NCI-H1417 (cell line): Measurements from ENCODE around the gene USP19.

Experiments
- DNase-seq, 3 experiments: peaks; one replicate each; lab custom pipeline; 2025; lab: John Stamatoyannopoulos, UW

USP19 gene

DNA sequence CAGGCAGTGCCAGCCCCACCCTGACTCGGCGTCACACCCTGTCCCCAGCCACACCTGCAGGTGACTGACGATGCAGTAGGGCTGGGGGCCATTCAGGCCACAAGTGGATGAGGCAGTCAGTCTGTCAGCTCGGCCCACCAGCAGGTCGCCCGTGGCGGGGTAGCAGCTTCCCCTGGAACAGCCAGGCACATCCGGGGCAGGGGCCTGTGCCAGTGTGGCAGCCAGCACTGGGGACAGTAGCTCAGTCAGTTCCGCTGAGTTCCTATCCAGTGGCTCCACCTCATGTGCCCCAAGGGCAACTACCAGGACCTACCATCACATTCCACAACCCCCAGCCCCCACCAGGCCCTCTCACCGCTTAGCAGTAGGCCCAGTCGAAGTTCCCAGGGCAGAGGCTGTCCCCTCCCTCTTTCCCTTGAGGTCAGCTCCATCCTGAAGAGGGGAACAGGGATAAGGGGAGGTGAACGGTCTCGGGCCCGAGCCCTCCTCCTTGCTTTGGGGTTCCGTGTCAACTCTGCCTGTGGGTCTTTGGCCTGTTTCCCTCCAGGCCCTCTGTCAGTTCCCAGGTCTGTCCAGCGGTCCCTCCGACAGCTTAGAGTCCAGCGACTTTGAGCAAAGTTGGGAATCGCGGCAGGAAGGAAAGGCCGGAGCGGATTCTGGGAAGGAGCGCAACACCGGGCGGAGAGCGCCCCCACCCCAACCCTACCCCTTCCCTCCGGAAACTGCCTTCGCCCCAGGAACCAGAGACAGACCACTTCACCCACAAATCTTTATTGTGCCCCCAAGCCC, 12.0 kb upstream of the USP19 start, which contains the start of gene LAMB2:
Gene LAMB2, minus strand, starts transcription at position 614 of the 789 bp plus-strand sequence. Its CDS starts 183 bp downstream, at position 431.
- DNase-seq, result peak in 2 of 3 experiments; percentile 10 to 54

GRCh38 chr3:49132073-49132436, 11.4 kb upstream of the USP19 start:
- DNase-seq, result no peak

DNA sequence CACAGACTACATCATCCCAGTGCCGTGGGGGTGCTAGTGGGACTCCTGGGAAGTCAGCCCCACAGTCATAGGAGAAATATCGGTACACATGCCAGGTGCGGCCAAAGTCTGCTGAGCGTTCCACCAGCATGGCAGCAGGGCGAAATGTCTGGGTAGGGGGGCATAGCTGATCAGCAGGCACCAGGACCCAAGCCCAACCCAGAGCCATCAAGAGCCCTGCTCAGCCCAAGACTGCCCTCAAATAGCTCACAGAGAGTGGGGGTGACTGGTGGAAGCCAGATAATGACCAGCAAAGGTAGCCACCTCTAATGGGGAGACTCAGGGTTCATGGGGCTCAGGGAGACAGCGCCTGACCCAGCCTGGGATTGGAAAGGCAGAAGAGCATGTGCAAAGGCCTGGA, 11.0 kb upstream of the USP19 start:
- no peak for DNase-seq

DNA sequence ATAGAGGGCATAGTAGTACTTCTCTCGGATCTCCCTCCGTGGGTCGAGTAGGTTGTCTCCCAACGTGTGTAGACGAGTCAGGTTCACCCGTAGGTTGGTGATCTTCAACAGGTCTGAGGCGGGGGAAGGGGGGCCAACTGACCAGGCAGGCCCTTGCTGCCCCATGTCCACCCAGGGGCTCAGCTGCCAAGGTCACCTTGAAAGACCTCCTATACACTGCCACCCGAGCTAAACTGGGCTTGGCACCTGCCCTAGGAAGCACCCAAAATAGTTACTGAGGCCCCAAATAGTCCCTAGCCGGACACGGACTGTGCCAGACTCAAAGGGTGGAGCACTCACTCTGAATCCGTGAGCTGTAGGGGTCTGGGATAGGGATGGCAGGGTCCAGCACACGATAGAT, 10.4 kb upstream of the USP19 start:
- DNase-seq, result no peak

GRCh38 chr3:49124991-49125670, 4.5 kb upstream of the USP19 start:
- no peak for DNase-seq

- DNase-seq, result no peak
Measured at GRCh38 chr3:49124203-49124602, 3.6 kb upstream of the USP19 start.

GRCh38 chr3:49123687-49124086, 3.1 kb upstream of the USP19 start:
- DNase-seq, result no peak

DNA sequence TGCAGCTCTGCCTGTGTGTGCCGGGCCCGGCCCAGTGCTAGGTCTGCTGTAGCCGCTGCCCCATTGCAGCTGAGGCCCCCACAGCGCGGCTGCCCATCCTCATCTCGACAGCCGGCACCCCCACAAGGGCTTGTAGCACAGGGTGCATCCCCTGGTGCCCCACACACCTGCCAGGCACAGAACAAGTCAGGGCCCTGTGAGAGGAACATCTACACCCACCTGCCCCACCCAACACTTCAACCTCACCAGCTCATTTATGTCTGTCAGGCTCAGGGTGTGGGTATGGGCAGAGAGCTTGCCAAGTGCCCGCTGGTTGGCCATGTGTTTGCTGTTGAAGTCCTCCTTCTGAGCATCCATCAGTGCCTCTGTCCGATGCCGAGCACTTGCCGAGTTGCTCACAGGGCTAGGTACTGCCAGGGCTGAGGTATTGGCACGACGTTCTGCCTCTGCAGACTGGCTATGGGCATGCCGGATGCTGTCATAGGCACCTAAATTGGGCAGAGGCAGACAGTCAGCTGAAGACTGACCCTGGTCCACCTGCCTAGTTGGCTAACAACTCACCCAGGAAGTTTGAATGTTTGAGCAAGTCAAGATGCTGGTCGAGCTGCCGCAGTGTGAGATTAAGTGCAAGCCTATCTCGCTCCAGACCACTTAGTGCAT, 2.4 kb upstream of the USP19 start:
- no peak for DNase-seq

- no peak for DNase-seq
Measured at GRCh38 chr3:49122451-49122850, 1.8 kb upstream of the USP19 start.

- no peak for DNase-seq
Measured at GRCh38 chr3:49122022-49122421, 1.4 kb upstream of the USP19 start.

DNA sequence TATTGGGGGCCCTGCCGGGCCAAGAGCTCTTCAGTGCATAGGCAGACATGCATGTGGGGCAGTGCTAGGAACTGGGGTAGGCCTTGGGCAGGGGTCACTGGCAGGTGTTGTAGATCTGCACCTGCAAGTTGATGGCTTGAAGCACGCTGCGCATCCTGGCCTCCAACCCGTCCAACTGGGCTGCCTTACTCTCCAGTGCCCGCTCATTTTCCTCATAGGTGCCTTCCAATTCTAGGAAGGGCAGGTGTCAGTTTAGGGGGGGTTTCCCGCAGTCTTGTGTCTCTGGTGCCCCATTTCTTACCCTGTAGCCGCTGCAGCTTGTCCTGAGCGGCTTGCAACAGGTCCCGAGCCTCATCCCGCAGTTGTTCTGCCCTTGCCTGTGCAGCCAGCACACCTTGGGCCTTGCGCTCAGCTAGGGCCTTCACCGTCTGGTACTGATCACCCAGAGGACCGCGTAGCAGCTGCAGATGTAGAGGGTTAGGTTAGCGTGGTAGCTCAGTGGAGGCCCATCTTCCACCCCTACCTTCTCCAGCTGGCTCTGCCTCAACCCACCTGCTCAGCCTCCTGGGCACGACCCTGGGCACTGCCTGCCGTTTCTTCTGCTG, 611 bp upstream of the USP19 start:
- DNase-seq, result peak in 1 of 3 experiments; percentile 43

DNA sequence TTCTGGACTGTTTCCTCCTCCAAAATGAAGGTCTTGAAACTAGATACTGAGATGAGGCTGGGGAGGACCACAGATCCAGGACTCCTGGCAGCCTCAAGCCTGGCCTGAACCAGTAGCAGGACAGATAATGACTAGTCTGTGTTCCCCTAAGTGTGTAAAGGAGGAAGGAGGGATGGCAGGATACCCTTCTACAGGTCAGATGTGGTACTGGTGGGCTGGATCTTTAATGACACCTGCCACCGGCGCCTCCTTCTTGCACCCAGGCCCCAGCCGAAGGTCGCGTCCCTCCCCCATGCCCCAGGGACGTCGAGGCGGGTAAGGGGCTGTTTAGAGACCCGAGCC, 556 bp downstream of the USP19 start:
- no peak for DNase-seq

DNA sequence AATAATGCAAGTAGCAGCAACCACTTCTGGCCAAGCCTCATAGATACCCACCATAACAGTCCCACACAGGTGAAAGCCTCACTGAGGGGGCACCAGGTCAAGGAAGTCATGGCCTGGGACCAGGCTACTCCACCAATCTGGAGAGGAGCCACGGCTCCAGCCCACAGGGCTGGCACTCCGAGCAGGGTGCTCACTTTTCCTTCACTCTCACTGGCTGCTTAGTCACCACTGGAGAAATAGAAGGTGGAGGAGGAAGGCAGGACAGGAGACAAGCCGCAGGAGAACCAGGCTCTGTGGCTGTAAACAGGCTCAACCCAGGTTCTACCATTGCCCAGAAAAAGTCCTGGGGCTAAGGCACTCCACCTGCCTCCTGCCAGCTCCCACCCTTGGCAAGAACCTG, 1.2 kb downstream of the USP19 start:
- DNase-seq, result no peak

GRCh38 chr3:49119036-49119435, 1.6 kb downstream of the USP19 start:
- no peak for DNase-seq

DNA sequence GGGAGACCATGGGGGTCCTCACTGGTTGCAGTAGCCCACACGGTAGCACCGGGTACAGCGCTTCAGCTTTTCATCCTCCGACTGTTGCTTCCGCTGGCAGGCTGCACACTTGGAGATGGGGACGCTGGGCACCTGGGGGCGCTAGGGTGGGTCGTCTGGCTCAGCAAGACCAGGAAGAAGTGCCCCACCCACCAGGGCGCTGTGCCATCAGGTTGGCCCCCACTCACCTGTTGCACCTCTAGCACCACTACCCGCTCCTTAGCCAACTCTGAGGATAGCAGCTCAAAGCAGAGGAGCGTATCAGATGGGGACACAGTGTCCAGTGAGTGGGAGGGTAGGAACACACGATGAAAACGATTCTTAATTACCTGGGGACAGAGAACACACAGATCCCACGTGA, 8.4 kb downstream of the USP19 start:
- DNase-seq, result no peak

- no peak for DNase-seq
Measured at GRCh38 chr3:49111347-49111746, 9.3 kb downstream of the USP19 start.

DNA sequence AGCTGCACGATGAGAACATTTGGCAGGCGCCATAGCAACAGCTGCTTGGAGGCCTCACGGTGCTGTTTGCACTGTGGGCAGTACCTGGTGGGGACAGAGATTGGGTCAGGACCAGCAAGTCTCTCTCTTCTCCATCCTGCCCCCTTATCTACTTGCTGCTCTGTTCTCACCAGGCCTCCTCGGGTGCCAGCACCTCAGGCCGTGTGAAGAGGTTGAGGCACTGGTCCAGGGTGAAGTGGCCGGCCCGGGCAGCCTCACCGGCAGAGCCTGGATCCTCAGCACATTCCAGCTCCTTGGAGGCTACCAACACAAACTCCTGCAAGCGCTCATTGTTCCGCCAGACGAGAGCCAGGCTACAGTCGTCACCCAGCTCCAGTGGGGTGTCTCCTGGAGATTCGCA, 9.8 kb downstream of the USP19 start:
- no peak for DNase-seq

DNA sequence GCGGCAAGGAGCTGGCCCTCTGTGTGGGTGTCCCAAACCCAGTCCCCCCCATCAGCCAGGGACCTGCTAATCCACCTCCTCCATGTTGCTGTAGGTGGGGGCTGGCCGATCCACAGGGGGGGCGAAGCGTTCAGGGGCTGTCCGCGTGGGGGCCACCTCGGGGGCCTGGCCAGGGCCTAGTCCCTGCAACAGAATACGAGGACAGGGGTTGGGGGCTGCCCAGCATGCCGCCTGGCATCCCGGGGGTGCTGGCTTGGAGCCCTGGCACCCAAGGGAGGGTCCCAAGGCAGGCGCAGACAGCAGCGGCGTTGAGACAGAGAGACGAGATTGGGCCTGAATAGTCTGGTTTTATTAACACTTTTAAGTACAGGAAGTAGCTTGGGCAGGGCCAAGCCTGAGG, 12.3 kb downstream of the USP19 start:
- no peak for DNase-seq

DNA sequence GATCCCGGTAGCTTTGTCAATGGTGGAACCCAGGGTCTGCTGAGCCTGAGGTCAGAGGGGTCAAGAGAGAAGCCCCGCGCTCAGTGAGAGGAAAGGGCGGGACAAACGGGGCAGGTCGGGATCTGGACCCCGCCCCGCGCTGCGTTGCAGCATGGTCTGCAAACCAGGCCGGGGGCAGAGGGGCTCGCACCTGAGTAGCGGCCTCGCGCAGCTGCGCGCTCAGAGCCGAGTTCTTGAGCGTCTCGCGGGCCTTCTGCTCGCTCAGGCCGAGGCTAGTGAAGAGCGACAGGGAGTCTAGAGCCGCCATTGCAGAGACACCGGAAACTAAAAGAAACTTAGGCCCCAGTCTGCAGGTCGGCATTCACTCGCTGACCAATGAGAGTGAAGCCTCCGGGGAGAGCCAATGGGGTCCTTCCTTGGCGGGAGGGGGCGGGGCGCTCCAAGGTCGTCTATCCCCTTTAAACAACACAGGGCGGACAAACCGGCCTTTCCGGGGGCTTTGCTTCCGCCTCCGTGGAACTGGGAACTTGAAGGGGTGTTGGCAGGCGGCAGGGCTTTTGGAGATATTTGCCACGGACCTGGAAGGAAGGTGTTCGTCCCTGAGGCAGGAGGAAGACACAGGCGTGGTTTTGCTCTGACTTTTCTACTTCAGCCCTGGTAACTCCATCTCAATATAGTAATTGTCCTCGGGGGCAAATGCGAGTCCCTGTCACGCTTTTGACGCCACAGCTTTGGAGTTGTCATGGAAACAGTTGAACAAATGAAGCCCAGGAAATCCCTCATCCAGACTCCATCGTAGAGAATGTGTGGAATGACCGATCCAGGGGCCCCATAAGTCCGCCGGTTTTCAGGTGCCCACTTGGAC, 16.0 kb downstream of the USP19 start, which contains the start of gene QARS1:
Gene QARS1, minus strand, starts transcription at position 331 of the 865 bp plus-strand sequence. Its CDS starts 24 bp downstream, at position 307.
- DNase-seq, result peak; percentile 73 to 89 (median 77)

DNA sequence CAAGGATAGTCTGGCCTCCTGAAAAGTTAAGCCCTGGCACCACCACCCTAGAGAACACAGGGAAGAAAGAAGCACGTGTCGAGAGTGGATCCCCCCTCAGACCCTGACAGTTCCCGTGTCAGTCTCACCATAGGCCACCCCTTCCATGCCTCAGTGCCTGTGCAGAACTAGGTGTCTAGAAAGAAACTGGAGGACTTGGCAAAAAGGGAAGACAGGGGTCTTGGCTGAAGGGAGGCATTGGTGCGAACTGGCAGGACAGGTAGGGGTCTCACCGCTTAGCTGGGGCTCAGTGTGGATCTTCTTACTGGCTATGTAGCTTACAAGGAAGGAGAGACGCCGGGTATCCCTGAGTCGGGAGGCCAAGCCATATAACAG, 16.6 kb downstream of the USP19 start:
- DNase-seq, result no peak

DNA sequence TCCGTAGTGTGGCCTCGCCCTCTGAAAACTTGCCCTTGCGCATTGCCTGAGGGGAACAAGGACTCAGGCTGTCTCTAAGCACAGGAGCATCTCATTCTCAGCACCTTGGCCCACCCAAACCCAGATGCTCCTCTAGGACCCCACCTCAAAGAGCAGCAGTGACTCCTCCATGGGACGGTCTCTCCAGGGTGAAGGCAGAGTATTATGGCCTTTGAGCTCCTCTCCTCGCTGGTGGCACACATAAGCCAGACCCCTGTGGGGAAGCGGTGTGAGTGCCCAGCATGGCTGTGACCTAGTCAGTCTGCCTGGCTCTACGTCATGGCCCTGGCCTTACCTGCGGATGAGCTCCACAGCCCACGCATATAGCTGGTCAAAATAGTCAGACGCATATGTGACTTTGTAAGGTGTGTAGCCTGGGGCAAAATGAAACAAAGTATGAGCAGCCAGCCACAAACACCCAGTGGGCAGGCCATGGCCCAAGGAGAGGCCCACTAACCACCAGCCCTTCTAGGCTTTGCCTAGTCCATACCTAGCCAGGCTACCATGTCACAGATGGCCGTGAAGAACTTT, 20.5 kb downstream of the USP19 start:
- no peak for DNase-seq
